Activated CD4-positive, CD25-positive, alpha-beta regulatory T cell (primary cell): ENCODE measurements around the gene TRIM44.
"Not testable (repeated sequence)": the region's sequence is repeated elsewhere in the genome, so short reads cannot be mapped to it uniquely, and the experiment has no call there.

ENCODE experiments used
- DNase-seq, 4 experiments: peaks; one replicate each; lab custom pipeline; 2025; lab: John Stamatoyannopoulos, UW

TRIM44 gene

DNA sequence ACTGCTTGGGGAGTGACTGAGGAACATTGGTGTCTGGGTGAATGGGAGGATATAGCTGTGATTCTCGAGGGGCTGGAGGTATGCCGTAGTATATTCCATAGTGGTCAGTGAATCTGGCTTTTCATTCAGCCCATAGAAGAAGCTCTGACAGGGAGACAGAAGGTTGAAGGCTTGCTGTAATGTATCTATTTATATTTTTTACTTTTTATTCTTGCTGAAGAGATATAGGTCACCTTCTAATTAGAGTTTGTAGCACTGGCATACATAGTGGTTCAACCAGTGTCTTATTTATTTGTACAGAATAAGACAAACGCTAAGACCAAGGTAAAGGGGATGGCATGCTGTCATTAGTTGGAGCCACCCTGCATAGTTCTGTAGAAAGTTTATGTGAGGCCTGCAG is 10.0 kb downstream of the TRIM44 start:
- no peak for DNase-seq

DNA sequence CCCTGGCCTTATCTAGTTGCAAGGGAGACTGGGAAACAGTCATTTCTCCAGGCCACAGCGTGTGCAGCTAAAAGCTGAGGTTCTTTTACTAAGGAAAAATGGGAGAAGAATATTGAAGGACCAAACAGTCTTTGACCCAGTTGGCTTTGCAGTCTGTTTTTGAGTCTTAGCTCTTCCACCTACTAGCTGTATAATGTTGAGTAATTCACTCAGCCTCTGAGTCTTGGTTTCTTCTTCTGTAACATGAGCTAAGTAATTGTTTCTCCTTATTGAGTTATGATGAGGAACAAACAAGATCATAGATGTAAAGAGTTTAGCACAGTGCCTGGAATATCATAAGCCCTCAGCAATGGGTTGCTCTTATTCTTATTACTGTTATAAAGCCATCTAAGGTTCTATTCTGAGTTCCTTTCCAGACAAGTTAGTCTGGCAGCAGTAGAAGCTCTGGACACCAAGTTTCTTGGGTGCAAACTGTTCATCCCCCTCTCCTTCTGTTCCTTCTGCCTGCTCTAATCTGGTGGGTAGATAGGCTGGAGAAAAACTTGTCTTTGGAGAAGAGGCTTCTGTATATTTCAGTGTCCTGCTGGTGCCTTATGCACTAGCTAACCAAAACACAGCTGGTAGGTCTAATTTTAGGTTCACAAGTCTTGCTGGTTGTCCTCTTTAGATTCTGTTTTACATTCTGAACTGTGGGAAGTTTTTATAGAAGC is 13.5 kb downstream of the TRIM44 start:
- DNase-seq = no peak

DNA sequence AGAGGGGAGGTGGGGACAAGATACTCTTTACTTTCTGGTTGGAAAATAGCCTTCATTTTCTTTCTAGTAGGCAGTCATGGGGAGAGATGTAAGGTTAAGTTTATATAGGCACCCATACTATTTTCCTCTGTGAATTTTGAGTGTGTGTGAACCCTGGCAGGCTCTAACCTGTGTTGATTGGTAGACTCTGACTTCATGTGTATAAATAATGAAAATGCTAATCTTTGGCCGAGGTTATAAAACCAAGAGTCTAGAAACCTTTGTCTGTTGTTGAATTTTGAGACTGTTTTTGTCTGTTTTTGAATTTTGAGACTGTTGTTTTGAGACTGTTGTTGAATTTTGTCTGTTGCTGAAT is 14.0 kb downstream of the TRIM44 start:
- DNase-seq = no peak

DNA sequence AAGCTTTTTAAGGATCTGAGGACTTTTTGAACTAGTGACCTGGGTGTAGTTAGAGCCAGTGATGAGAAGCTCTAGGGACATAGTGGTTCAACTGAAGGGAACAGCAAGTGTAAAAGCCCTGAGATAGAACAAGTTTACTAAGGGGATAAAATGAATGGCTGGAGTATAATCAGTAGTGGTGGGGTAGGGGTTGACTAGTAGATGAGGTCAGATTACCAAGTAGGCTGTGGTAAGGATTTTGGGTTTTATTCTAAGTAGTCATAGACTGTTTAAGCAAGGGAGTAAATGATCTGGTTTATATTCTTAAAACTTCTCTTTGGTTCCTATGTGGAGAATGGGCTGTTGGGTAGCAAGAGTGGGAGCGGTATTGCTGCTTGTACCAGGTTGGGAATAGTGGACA is 15.3 kb downstream of the TRIM44 start:
- no peak for DNase-seq

DNA sequence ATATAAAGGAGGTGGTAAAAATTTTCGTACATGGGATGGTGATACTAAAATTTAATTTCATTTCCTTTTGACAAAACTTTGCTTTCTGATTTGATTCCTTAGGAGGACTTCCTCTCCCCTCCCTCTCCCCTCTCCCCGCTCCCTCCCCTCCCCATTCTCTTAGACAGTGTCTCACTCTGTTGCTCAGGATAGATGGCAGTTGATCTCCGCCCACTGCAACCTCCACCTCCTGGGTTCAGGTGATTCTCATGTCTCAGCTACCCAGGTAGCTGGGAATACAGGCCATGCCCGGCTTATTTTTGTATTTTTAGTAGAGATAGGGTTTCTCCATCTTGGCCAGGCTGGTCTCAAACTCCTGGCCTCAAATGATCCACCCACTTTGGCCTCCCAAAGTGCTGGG is 15.9 kb downstream of the TRIM44 start:
- no peak for DNase-seq

DNA sequence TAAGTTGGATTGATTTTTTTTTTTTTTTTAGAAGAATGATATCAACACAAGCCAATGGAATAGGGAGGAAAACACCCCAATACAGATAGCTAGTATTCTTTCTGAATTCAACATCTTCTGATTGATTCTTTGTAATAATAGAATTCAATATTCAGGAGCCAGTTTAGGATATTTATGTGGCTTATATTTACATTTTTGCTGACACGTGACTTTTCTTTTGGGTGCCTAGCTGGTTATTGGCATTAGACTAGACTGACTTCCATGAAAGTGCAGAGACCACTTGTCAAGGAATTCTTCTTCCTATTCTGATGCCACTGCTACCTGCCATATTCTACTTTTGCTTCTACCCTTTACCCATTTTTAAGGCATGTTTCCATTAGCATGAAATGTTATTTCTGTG is 16.4 kb downstream of the TRIM44 start:
- no peak for DNase-seq

DNA sequence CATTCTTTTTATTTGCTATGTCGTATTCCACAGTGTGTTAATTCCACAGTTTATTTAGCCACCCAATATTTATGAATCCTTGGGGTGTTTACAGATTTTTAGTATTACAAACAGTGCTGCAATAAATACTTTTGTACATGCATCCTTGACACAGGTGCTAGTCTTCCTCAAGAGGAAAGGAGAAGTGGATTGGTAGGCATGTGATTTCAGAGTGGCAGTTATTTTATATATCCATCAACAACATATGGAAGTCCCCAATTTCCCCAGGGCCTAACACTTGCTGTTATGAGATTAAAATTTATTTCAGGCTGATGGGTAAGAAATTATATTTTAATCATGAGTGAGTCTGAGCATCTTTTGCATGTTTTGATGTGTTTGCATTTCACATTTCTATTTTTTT is 17.9 kb downstream of the TRIM44 start:
- no peak for DNase-seq

DNA sequence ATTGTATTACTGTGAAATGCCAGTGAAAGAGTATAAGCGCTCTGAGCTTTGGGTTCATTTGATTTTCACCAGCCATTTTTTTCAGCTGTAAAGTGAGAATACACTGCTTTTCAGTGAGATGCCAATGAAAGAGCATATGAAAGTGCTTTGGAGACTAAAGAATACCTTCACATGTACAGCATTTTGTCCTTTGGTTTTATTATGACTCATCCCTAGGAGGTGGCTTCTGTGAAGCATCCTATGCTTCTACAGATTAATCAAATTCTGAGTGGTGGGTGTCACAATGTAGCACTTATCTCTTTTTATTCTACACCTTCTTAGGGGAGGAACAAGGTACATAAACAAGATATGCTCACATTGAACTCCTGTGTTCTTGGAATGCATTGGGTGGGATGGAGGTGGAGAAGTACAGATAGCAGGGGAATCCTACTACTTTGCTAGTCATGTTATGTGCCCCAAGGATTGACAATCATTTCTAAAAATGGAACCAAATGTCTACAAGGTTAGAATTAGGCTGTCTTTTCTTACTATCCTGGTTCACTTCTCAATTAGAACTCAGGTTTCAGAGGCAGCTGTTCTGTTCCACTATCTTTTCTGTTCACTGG is 18.7 kb downstream of the TRIM44 start:
- no peak for DNase-seq

DNA sequence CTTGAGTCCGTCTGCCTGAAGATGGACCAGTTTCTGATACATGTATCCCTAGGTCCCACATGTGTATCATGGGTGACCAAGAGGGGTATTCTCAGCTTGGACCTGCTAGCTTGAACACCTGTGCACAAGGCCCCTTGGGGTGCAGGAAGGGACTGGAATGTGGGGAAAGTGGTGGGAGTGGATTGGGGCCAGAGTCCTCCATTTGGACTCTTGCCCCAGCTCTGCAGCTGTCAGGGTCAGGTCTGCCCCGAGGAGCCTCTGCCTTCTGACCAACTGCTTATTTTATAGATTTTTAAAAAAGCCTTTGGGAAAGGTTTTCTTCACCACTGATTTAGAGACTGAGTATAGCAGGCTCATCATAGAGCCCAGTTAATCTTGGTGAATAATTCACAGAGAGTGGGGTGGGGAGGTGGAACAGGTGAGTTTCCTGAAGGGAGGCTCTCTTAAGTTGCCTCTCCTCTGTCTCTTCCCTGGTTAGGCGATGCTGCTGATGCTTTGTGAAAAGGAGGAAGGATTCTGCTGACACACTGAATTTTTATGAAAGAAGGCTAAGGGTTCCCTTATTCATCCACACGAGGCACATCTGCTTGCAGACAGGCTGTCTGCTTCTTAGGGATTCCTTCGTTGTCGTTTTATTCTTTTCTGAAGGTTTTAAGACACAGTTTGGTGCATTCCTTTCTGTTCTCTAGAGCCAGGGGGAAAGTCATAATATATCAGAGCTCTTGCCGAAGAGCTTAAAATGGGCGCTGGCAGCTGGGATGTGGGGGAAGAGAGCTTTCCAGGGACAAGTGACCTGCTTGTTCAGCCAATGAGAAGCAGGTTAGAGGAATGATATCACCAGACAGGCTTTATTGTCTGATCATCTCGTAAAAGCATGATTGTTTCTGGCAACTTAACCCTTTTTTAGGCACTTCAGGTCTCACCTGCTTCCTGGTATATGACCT is 19.9 kb downstream of the TRIM44 start:
- DNase-seq = no peak

DNA sequence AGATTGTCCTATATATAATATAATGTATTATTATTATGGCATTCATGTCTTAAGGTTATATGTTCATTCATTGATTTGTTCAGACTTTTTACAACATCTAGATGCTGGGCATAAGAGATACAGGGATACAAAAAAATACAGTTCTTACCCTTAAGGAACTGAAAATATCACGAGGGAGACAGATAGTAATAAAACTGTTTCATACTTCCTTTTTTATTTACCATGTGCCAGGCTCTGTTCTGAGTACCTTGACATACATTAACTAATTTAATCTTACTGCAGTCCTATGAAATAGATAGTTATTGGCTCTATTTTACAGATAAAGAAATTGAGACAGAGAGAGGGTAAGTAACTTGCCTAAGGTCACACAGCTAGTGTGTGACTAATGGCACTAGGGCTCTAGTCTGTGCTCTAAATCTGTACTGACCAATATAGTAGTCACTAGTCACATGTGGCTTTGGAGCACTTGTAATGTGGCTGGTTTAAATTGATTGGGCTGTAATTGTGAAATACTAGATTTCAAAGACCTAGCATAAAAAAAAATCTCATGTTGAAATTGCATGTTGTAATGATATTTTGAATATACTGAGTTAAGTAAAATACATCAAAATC is 21.3 kb downstream of the TRIM44 start:
- no peak for DNase-seq

DNA sequence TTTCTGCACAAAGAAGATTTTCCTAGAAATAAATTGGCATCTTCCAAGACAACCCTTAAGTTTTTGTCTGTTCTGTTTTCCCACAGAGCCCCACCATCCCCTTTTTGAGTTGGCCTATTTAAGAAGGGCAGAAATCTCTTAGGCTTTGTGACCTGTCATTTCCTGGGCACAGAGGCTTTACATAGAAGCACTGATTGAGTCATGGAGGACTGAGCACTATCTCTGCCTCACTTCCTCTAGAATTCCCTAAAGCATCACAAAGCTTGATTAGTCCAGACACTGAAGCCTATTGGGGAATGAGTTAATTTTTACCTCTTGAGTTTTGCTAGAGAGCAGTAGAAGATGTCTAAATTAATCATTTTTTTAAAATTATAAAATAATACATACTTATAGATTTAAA is 25.4 kb downstream of the TRIM44 start:
- no peak for DNase-seq

DNA sequence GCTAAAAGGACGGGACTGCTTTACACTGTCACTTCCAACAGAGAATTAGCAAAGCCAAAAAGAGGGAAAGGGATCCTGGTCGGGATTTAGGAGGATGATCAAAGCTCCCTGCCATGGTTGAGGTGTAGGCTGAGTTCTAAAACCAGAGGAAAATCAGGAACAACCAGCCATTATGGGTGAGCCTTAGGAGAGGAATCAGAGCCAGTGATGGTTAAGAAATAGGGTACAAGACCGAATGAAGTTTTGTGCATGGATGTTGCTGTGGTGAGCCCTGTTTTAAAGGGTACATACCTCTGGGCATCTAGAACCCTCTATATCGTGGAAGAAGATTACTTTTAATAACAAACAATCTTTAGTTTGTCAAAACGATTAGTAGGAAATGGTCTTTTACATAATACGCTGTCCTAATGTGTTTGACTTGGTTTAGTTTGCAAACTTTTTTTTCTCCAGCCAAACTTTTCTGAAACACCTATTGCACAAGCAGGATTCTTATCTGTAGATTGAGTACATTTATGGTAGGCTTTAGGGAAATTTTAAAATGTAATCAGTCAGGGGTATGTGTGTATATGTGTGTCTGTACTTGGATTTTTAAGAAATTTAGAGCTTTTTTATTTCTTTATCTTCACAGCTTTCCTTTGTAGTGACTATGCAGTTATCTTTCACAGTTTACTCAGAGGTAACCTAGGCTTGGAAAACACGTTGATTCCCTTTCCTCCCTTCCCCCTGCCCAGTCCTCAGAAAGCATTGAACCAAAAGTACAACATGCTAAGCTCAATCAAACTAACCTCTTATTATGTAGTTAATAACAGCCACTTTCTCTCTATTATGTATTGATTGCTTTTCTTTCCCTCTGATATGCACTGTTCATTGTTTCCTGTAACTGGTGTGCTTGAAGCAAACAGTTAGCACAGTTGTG is 26.8 kb downstream of the TRIM44 start:
- DNase-seq = no peak

DNA sequence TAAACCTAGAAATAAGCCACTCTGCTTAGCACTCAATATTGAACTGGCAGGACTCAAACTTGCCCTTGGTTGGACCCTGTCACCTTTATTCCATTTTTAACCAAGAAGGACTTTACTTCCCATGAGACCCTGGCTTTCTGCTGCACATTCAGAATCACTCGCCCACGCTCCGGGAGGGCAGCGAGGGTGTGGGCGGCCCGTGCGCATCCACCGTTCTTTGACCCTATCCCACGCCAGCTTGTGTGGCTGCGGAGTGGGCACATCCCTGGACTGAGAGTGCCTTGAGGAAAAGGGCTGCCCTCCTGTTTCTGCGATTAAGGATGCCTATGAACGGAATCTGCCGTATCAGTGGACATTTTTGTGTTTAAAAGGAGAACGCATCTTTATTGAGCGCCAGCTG is 39.6 kb downstream of the TRIM44 start:
- DNase-seq = no peak

DNA sequence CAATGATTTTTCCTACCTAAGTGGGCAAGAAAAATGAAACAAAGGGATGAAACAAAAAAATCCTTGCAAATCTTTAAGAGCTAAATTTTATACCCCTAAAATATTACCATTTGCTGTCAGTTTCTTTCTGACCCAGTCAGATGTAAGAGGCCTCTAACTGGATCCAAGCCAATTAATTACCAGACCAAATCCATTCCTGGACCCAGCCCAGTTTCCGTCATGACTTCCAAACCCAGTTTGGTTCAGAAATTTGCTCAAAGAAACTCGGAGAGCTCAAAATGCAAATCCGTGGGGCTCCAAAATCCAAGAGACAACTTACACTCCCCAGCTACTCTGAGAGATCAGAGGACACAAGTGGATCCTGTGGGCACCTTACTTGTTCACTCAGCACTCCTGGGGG is 46.8 kb downstream of the TRIM44 start:
- no peak for DNase-seq

DNA sequence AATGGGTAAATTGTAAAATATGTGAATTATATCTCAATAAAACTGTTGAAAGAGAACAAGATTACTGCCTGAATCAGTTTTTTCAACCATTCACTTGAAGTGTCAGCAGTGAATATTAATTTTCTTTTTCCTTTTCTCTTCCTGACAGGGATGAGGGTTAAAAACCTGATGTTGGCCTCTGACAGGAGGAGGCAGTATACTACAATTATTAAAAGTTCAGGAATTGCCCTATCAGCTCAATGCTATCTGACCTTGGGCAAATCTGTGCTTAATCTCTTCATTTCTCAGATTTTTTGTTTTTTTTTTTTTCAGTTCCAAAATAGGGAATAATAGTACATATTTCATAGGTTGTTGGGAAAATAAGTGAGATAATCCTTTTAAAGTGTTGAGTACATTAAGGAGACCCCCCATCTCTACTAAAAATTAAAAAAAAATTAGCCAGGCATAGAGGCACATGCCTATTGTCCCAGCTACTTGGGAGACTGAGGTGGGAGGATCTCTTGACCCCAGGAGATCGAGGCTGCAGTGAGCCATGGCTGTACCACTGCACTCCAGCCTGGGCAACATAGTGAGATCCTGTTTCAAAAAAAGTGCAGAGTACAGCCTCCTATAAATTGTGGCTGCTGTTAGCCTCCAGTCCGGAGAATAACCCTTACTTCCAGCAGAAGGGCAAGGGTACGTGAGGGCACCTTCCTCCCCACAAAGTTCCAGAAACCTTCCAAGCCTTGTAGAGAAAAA is 48.8 kb downstream of the TRIM44 start:
- no peak for DNase-seq

DNA sequence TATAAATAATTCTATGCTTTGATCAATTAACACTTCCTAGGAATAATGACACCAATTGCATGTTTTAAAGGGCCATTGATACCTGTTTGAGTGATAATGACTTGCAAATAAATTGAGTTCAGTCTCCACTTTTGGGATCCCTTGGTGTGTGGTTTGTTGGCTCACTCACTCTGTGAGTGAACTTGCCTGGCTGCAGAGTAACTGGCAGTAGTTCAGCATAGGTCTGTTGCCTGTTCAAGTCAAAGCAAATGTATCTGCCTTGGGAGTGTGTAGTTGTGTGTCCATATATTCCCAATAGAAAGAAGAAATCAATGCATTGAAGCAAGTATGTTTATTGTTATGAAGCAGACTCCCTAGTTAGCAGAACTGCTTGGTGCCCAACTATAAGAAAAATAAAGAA is 49.3 kb downstream of the TRIM44 start:
- DNase-seq = no peak

DNA sequence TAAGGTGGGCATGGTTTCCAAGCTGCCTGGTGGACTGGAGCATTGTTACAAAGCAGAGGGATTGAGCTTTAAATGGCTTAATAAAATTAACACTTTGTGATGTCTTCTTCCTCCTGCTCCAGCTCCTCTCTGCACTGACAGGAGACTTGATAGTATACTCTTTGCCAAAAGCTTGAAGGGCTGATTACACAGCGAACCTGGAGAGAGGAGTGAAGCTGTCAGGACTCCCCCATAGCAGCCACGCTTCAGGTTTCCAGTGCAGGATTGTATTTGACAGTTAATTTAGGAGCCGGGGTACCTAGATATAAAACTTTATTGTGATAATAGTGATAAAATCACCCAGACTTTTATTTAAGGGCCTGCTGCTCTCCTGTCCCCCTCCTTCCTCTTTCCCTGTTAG is 50.0 kb downstream of the TRIM44 start:
- DNase-seq = no peak

DNA sequence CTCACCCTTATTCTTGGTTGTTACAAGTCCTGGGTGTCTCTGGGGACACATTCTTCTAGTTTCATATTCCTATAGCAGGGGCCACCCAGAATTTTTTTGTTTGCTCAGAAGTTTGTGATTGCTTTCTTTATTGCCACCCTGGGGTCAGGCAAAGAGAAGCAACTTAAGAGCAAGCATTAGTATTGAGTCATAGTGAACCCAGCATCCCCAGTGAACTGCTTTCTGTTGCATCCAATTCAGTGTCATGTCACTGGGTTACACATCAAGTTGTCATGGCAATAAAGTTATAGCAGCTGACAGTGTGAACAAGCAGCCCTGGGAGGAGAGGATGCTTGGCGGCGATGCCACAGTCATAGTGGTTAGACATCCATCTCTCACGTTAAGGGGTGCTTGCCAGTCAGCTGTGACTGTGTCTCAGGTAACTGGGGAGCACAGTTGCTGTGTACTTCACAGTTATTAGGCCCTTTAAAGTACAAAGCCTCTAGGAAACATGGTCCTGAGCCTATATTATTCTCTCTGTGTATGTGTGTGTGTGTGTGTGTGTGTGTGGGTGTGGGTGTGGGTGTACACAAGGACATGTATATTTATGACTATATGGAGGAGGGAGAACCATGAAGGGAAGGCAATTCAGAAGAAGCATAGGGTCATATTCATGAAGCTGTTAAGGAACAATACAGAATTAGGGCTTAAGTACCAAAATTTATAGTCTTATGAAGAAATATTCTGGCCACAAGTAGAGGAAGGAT is 52.5 kb downstream of the TRIM44 start:
- DNase-seq = no peak

DNA sequence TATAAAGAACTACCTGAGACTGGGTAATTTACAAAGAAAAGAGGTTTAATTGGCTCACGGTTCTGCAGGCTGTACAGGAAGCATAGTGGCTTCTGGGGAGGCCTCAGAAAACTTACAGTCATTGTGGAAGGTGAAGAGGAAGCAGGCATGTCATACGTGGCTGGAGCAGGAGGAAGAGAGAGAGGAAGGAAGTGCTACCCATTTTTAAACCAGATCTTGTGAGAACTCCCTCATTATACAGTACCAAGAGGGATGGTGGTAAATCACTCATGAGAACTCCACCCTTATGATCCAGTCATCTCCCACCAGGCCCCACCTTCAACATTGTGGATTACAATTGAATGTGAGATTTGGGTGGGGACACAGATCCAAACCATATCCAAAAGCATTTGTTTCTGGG is 53.1 kb downstream of the TRIM44 start:
- DNase-seq = not testable (repeated sequence)

DNA sequence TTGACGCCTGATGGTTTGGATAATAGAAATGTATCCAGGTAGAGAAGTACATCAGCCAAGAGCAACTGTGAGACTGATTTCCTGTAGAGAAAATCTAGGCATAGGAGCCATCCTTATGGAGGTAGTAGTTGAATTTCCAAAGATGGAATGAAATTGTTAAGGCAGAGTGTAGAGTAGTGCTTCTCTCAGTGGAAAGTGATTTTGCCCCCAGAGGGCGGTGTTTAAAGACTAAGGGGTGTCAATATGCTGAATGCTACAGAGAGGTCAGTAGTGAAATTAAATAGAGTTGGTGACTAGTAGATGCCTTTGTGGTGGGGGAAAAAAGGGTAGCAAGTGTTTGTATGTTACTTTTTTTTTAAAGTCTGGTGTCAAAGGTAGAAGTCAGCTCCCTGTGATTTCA is 54.5 kb downstream of the TRIM44 start:
- DNase-seq = no peak
